GM12892 (cell line): ENCODE results near the gene SORCS2.

Experiments used
- POLR2A ChIP-seq: IDR thresholded peaks from 2 replicates; pipeline ENCODE4 v1.6.1; 2011; ENCODE audit warnings: low read depth, low read length, control low read depth
- POLR2AphosphoS5 ChIP-seq: IDR thresholded peaks from 2 replicates; pipeline ENCODE4 v1.6.1; 2011; ENCODE audit warnings: low read depth, low read length, control low read depth

GRCh38 chr4:7173841-7174449, 18.4 kb upstream of the SORCS2 start:
- TF ChIP-seq POLR2AphosphoS5, result no peak
- no peak for TF ChIP-seq POLR2A
